Naive thymus-derived CD8-positive, alpha-beta T cell (primary cell): Measurements from ENCODE around the gene FBXO24. TPM values are rescaled to one million over a fixed set of nuclear protein-coding genes. Genes with fewer than 3 reads are reported as not detected.
"Not testable (repeated sequence)": the region's sequence is repeated elsewhere in the genome, so short reads cannot be mapped to it uniquely, and the experiment has no call there.

Source experiments
- ATAC-seq, 2 donors: fragments of 150-1000 bp; cut with Tn5 transposase in 1 of 2; sonication (Bioruptor Pico), chemical (Tn5 transposase) in 1 of 2; 1 replicate in 1 of 2; 2 replicates in 1 of 2; pipeline ENCODE4 v1.10.0; 2021; ENCODE audit warnings: mild to moderate bottlenecking in 2 of 2, moderate library complexity in 2 of 2
- POLR2A ChIA-PET: fragments of 350-600 bp; sonication (Branson Sonifier 250); formaldehyde crosslinking; loops from one replicate; lab custom pipeline; 2021; ENCODE audit warnings: antibody characterized with exemption; lab: Charles Lee
- DNase-seq, 10 donors: peaks; one replicate each; pipeline versions ENCODE4 v3.0.0 to v3.0.0-alpha.2; 2020 to 2022
- H3K27ac Mint-ChIP-seq, 10 donors: one replicate each; pipeline ENCODE4 v1.8.0; 2020 to 2022; ENCODE audit warnings: mild to moderate bottlenecking in 10 of 10, mixed read lengths in 10 of 10, moderate library complexity in 4 of 10, inconsistent platforms in 1 of 10
- H3K27me3 Mint-ChIP-seq, 5 donors: one replicate each; pipeline ENCODE4 v1.8.0; 2021 to 2022; ENCODE audit warnings: mixed read lengths in 5 of 5
- H3K36me3 Mint-ChIP-seq, 3 donors: one replicate each; pipeline ENCODE4 v1.8.0; 2020 to 2022; ENCODE audit warnings: mixed read lengths in 3 of 3, mild to moderate bottlenecking in 2 of 3, inconsistent platforms in 1 of 3
- H3K4me1 Mint-ChIP-seq, 4 donors: one replicate each; pipeline ENCODE4 v1.8.0; 2021 to 2022; ENCODE audit warnings: mixed read lengths in 4 of 4
- H3K4me3 Mint-ChIP-seq, 10 donors: one replicate each; pipeline ENCODE4 v1.8.0; 2020 to 2022; ENCODE audit warnings: mild to moderate bottlenecking in 10 of 10, mixed read lengths in 10 of 10, moderate library complexity in 6 of 10, inconsistent platforms in 1 of 10
- H3K9me3 Mint-ChIP-seq, 9 donors: one replicate each; pipeline ENCODE4 v1.8.0; 2020 to 2022; ENCODE audit warnings: mixed read lengths in 9 of 9, mild to moderate bottlenecking in 3 of 9, inconsistent platforms in 1 of 9, moderate library complexity in 1 of 9
- polyA plus RNA-seq, 3 donors: library from polyadenylated mRNA; unstranded; fragments of 300-500 nt; fragmentation: Illumina TruSeq; gene quantifications; one replicate each; pipeline ENCODE4 v1.2.3, GENCODE V29; 2021
- total RNA-seq, 8 experiments: library from RNA in 2 of 8; stranded (reverse) in 2 of 8; gene quantifications; one replicate each; pipeline ENCODE4 v1.2.3 and lab custom pipeline; 2021 to 2026

Gene FBXO24
- 1 to 10 TPM; 2.5 to 3.6 TPM for total RNA-seq
- under 1 TPM; 0.60 to 0.95 (median 0.61) TPM for polyA plus RNA-seq
- total RNA-seq (lab: John Stamatoyannopoulos, UW), result 0.26 to 2.0 (median 0.79) reads per million in 6 experiments

- Mint-ChIP-seq H3K27me3 (peaks cover 0 to 10% (median 3%) of the 10 kb centered on the region in 5 donors), H3K9me3 (no peaks in the 10 kb centered on the region), H3K36me3 (peaks cover 4 to 6% (median 5%) of the 10 kb centered on the region in 3 donors), H3K4me1 (peaks cover 21 to 41% (median 31%) of the 10 kb centered on the region in 4 donors), H3K27ac (peak within 1 kb of the TSS in 7 of 10 donors; percentile 81 to 98 (median 97)), H3K4me3 (peak within 1 kb of the TSS; percentile 93 to 100 (median 97))
- ATAC-seq, result peak; percentile 83 to 85
- POLR2A ChIA-PET, result interaction anchor here (0.6 to 9.8 kb wide), 46 partner anchors 8 to 631 kb away, joined by 3 to 333 read pairs (median 6); partner anchors contain the start of genes AGFG2, GIGYF1, GNB2 and MEPCE
- DNase-seq, result peak; percentile 96 to 100 (median 100)
These were observed at the start of gene FBXO24 for GRCh38 chr7:100586266-100587025. Gene FBXO24 (plus strand): TSS chr7:100586328. CDS start chr7:100586626, 298 bp downstream.

GRCh38 chr7:100536695-100537094 is 49.4 kb upstream of the FBXO24 start:
- ATAC-seq, H3K27me3 Mint-ChIP-seq, H3K36me3 Mint-ChIP-seq, DNase-seq, H3K27ac Mint-ChIP-seq, H3K9me3 Mint-ChIP-seq: not testable (repeated sequence)
- POLR2A ChIA-PET, result interaction anchor here (0.7 to 1.1 kb wide), 3 partner anchors 9 to 313 kb away, joined by 3 to 4 read pairs (median 4); no protein-coding TSS in a partner anchor
- Mint-ChIP-seq H3K4me1 (peaks cover 10 to 31% (median 28%) of the 10 kb centered on the region in 4 donors), H3K4me3 (peak overlapping the region in 1 of 10 donors; percentile 62)

DNA sequence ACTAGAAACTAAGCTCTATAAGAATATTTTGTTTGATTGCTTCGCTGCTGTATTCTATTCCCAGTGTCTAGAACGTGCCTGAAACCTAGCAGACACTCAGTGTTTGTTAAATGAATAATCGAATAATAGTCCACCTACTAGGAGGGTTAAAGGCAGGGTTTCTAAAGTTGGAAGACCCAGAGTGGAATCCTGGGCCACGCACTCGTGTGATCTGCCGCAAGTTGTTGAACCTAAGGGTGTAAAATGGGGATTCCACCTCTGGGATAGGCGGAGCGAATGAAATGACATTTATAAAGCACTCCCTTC is 47.8 kb upstream of the FBXO24 start:
- ATAC-seq, result no peak

GRCh38 chr7:100538654-100539435 is 47.3 kb upstream of the FBXO24 start, which contains the start of gene AGFG2:
Gene AGFG2 (plus strand): TSS chr7:100539203. CDS start chr7:100539347, 144 bp downstream.
- POLR2A ChIA-PET, result interaction anchor here (0.6 to 2.2 kb wide), 16 partner anchors 8 to 109 kb away, joined by 3 to 14 read pairs (median 5); partner anchors contain the start of genes FBXO24, LRCH4, MEPCE and PPP1R35

More for the DNA sequence above, 47.8 kb upstream of the FBXO24 start:
- DNase-seq, result no peak
- H3K9me3 Mint-ChIP-seq, result no peaks in the 10 kb centered on the region
- H3K4me1 Mint-ChIP-seq, result peaks cover 14 to 47% (median 43%) of the 10 kb centered on the region in 4 donors
- peak overlapping the region; percentile 57 to 99 (median 88) for H3K27ac Mint-ChIP-seq
- H3K4me3 Mint-ChIP-seq, result peak overlapping the region; percentile 90 to 100 (median 98)
- peaks cover 0 to 2% (median 0%) of the 10 kb centered on the region in 5 donors for H3K27me3 Mint-ChIP-seq
- H3K36me3 Mint-ChIP-seq, result peaks cover 0 to 3% (median 0%) of the 10 kb centered on the region in 3 donors
- POLR2A ChIA-PET, result interaction anchor here (0.9 to 2.2 kb wide), 10 partner anchors 9 to 109 kb away, joined by 3 to 14 read pairs (median 6); partner anchors contain the start of genes FBXO24, LRCH4, MEPCE and PPP1R35

GRCh38 chr7:100539436-100540006 is 46.6 kb upstream of the FBXO24 start:
- Mint-ChIP-seq H3K4me3 (peak overlapping the region; percentile 92 to 100 (median 98)), H3K4me1 (peaks cover 23 to 59% (median 56%) of the 10 kb centered on the region in 4 donors), H3K27me3 (peaks cover 0 to 2% (median 0%) of the 10 kb centered on the region in 5 donors), H3K9me3 (no peaks in the 10 kb centered on the region), H3K27ac (peak overlapping the region; percentile 69 to 99 (median 86)), H3K36me3 (peaks cover 0 to 3% (median 0%) of the 10 kb centered on the region in 3 donors)
- DNase-seq (no peak), ATAC-seq (no peak)
- POLR2A ChIA-PET, result interaction anchor here (0.7 to 2.2 kb wide), 12 partner anchors 8 to 110 kb away, joined by 3 to 14 read pairs (median 5); partner anchors contain the start of genes FBXO24, LRCH4 and MEPCE

More at GRCh38 chr7:100538654-100539435, 47.3 kb upstream of the FBXO24 start, which contains the start of gene AGFG2:
- peaks cover 0 to 3% (median 0%) of the 10 kb centered on the region in 3 donors for H3K36me3 Mint-ChIP-seq
- H3K4me1 Mint-ChIP-seq, result peaks cover 17 to 52% (median 49%) of the 10 kb centered on the region in 4 donors
- peak within 1 kb of the TSS; percentile 78 to 99 (median 90) for H3K27ac Mint-ChIP-seq
- ATAC-seq, result peak; percentile 94
- peak; percentile 98 to 100 (median 100) for DNase-seq
- peak within 1 kb of the TSS; percentile 92 to 100 (median 98) for H3K4me3 Mint-ChIP-seq
- no peaks in the 10 kb centered on the region for H3K9me3 Mint-ChIP-seq
- peaks cover 0 to 2% (median 0%) of the 10 kb centered on the region in 5 donors for H3K27me3 Mint-ChIP-seq

DNA sequence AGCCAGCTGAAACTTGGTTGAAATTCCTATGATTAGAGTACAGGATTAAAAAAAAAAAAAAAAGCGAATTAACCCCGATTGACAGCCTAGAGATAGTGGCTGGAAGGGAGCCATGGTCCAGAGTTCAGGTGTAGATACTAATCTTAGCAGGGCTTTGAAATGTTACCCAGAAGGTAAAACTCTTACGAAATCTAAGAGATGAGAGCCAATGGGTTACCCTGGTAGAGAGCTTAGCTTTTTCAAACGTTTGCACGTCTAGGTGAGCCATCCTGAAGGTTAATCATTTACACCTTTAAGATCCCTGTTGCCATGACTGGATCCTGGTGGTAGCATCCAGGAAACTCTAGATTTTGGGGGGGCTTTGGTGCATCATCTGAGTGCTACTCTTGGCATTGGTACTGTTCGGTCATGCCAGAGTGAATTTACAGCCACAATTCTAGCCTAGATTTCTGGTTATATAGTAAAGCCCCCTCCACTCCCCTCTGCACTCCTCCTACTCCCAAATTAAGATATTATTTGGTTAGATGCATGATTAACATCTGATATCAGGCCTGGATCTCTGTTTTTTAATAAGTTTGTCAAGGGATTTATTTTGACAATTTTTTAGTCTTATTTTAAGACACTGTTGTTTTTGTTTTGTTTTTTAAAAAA is 45.9 kb upstream of the FBXO24 start:
- POLR2A ChIA-PET, result interaction anchor here (1.4 to 2.2 kb wide), 2 partner anchors 10 to 16 kb away, joined by 3 to 11 read pairs; no protein-coding TSS in a partner anchor
- Mint-ChIP-seq H3K4me1 (peaks cover 29 to 66% (median 62%) of the 10 kb centered on the region in 4 donors), H3K27me3 (peaks cover 0 to 2% (median 0%) of the 10 kb centered on the region in 5 donors), H3K9me3 (no peaks in the 10 kb centered on the region), H3K27ac (peak overlapping the region in 8 of 10 donors; percentile 45 to 83 (median 72)), H3K36me3 (peaks cover 0 to 3% (median 0%) of the 10 kb centered on the region in 3 donors), H3K4me3 (peak overlapping the region; percentile 87 to 99 (median 92))
- no peak for ATAC-seq
- DNase-seq, result no peak

GRCh38 chr7:100541309-100541708 is 44.8 kb upstream of the FBXO24 start:
- H3K27me3 Mint-ChIP-seq, H3K9me3 Mint-ChIP-seq, H3K36me3 Mint-ChIP-seq, ATAC-seq, DNase-seq: not testable (repeated sequence)
- Mint-ChIP-seq H3K4me1 (peaks cover 37 to 77% (median 74%) of the 10 kb centered on the region in 4 donors), H3K4me3 (peak overlapping the region in 9 of 10 donors; percentile 20 to 99 (median 58)), H3K27ac (peak overlapping the region in 8 of 10 donors; percentile 0 to 90 (median 60))
- POLR2A ChIA-PET, result interaction anchor here (0.7 to 1.0 kb wide), 3 partner anchors 9 to 62 kb away, joined by 3 to 5 read pairs (median 5); partner anchors contain the start of gene TSC22D4

DNA sequence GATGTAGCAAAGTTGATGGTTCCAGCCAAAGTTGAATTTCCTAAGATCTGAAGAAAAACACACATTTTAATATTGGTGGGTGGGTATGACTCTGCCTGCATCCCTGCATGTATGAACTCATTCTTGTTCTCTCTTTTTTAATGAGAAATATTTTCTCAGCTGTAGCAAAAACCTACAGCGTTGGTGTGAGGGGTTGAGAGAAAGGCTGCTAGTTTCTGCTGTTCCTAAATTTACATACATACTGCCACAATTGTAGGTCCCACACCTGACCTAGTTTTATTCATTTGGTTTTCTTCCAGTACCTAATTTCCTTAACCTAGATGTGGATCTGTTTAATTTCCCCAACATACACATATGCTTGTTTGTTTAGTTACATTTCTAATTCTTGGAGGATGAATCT is 42.5 kb upstream of the FBXO24 start:
- H3K27me3 Mint-ChIP-seq, result peaks cover 0 to 2% (median 0%) of the 10 kb centered on the region in 5 donors
- H3K36me3 Mint-ChIP-seq, result peaks cover 0 to 3% (median under 1%) of the 10 kb centered on the region in 3 donors
- H3K4me1 Mint-ChIP-seq, result peaks cover 51 to 95% (median 92%) of the 10 kb centered on the region in 4 donors
- POLR2A ChIA-PET, result interaction anchor here (0.6 kb wide), 1 partner anchor 129 kb away, joined by 4 read pairs; no protein-coding TSS in a partner anchor
- ATAC-seq (no peak), DNase-seq (no peak)
- H3K9me3 Mint-ChIP-seq, result no peaks in the 10 kb centered on the region
- peak overlapping the region; percentile 13 to 88 (median 64) for H3K4me3 Mint-ChIP-seq
- peak overlapping the region; percentile 81 to 96 (median 92) for H3K27ac Mint-ChIP-seq

DNA sequence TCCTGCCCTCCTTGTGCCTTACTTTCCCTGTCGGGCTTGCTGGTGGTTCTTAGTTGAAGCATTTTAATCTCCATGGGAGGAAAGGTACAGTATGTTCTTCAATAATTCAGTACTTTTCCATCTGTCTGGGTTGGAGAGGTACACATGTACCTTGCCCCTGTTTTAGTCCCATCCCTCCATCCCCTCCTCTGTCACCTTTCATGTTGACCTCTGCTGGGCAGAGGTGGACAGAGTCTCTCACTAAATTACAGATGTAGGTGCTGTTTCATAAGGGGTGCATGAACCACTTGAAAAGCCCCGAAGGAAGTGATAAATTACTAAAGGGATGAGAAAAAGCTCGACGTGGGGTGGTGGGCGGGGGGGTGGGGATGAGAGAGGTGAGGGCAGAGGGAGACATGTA is 41.7 kb upstream of the FBXO24 start:
- Mint-ChIP-seq H3K4me3 (peak overlapping the region; percentile 12 to 88 (median 73)), H3K4me1 (peaks cover 48 to 98% (median 92%) of the 10 kb centered on the region in 4 donors)

DNA sequence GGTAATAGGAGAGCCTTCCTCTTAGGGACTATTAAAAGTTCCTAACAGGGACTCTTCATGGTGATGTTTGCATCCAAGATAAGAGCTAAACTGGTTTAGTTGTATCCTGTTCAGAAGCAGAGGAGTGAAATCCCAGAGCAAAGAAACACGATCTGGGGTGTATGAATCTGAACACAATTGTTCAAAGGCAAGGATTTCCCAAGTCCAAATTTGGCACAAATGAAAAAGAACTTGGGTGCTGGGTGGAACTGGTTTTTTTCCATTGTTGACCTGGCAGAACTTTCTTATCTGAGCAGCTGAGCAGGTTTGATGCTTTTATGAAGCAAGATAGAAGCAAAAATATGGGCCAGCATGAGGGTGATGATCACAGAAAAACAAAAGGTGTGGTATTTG is 41.2 kb upstream of the FBXO24 start:
- Mint-ChIP-seq H3K9me3 (no peaks in the 10 kb centered on the region), H3K27me3 (no peaks in the 10 kb centered on the region), H3K27ac (peak overlapping the region; percentile 81 to 96 (median 92)), H3K4me1 (peaks cover 48 to 99% (median 91%) of the 10 kb centered on the region in 4 donors), H3K36me3 (peaks cover 0 to 6% (median 5%) of the 10 kb centered on the region in 3 donors), H3K4me3 (peak overlapping the region; percentile 36 to 88 (median 75))
- DNase-seq (no peak), ATAC-seq (no peak)
- POLR2A ChIA-PET, result interaction anchor here (1.1 to 3.3 kb wide), 10 partner anchors 9 to 116 kb away, joined by 4 to 14 read pairs (median 6); partner anchors contain the start of genes FBXO24, LRCH4, MEPCE and PPP1R35

More for the DNA sequence above, 41.7 kb upstream of the FBXO24 start:
- Mint-ChIP-seq H3K27ac (peak overlapping the region; percentile 81 to 96 (median 92)), H3K9me3 (no peaks in the 10 kb centered on the region), H3K36me3 (peaks cover 0 to 5% (median 5%) of the 10 kb centered on the region in 3 donors), H3K27me3 (no peaks in the 10 kb centered on the region)
- POLR2A ChIA-PET, result interaction anchor here (0.6 to 3.3 kb wide), 8 partner anchors 10 to 128 kb away, joined by 4 to 14 read pairs (median 5); partner anchors contain the start of genes FBXO24, LRCH4, MEPCE and PPP1R35
- DNase-seq, result no peak
- no peak for ATAC-seq
